Activated T-cell treated with anti-CD3 and anti-CD28 coated beads for 1 hour (primary cell): ENCODE measurements around the gene THYN1.

Experiments
- DNase-seq: peaks from one replicate; pipeline ENCODE4 v3.0.0-alpha.2; 2020; ENCODE audit warnings: low read depth

THYN1 gene

GRCh38 chr11:134223121-134223520 lies 30.0 kb downstream of the THYN1 start:
- DNase-seq = no peak

GRCh38 chr11:134216816-134217215 lies 36.3 kb downstream of the THYN1 start:
- no peak for DNase-seq

- no peak for DNase-seq
Observed at GRCh38 chr11:134215836-134216235, 37.3 kb downstream of the THYN1 start.

- DNase-seq = peak; percentile 57
Observed at GRCh38 chr11:134207538-134208239, 45.5 kb downstream of the THYN1 start.

GRCh38 chr11:134206185-134206584 lies 47.0 kb downstream of the THYN1 start:
- DNase-seq = no peak

- no peak for DNase-seq
Observed at GRCh38 chr11:134205729-134206128, 47.4 kb downstream of the THYN1 start.

- no peak for DNase-seq
Observed at GRCh38 chr11:134202661-134203060, 50.5 kb downstream of the THYN1 start.

GRCh38 chr11:134200688-134201087 lies 52.5 kb downstream of the THYN1 start:
- DNase-seq = no peak

- no peak for DNase-seq
Observed at GRCh38 chr11:134199531-134199930, 53.6 kb downstream of the THYN1 start.
